Suprapubic skin (tissue), 3 donors: Measurements from ENCODE around the gene MCM3AP.

Experiments used
- CTCF ChIP-seq, 2 donors: fragments of 200-600 bp in 1 of 2; fragments of 450-650 bp in 1 of 2; sonication (generic) in 1 of 2; IDR thresholded peaks; one replicate each; pipeline ENCODE4 v1.5.1; 2016 to 2019; ENCODE audit warnings: antibody characterized with exemption in 2 of 2, mild to moderate bottlenecking in 1 of 2, moderate library complexity in 1 of 2
- EP300 ChIP-seq: sonication (generic); formaldehyde crosslinking; IDR thresholded peaks from one replicate; pipeline ENCODE4 v1.6.1; 2017; ENCODE audit warnings: antibody characterized with exemption

GRCh38 chr21:46253610-46254124 lies 31.7 kb downstream of the MCM3AP start:
- TF ChIP-seq CTCF (IDR thresholded peaks at IDR 0.05) (no peak), EP300 (no peak)
